EH (cell line): ENCODE data around the gene PGS1.

Experiments used
- DNase-seq: peaks from one replicate; pipeline ENCODE4 v3.0.0-alpha.2; 2015; ENCODE audit warnings: low read depth

Gene PGS1

DNA sequence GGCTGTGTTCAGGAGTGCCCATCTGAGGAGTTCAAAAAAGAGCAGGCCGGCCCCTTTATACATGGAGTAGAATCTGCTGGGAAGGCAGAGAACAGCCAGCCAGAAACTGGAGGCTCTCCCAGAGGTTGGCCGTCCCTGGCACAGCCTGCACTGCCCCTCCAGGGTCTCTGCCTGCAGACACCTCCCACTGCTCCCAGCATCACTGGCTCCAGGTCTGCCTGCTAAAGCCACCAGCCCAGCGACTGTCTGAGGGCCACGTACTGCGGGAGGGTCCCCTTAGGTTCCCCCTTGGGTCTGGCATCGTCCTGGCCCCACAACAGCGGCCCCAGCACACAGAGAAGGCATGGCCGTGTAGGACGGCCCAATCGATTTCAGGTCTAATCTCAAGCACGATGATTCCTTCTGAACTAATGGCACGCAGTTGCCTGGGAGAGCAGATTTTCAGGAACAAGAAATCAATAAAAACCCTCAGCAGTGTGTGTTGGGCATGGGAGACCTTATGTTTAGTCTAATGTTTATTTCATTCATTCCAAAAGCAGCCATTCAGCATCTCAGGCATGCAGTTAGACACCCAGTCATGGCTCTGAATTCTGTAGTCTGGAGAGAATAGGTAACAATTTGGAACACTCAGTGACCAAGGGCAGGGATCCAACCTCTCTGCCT lies 95.6 kb downstream of the PGS1 start:
- peak; percentile 18 for DNase-seq
